HT1080 (cell line): ENCODE measurements around the gene AAR2. TPM values are rescaled to one million over a fixed set of nuclear protein-coding genes. Genes with fewer than 3 reads are reported as not detected.

Source experiments
- DNase-seq: peaks from one replicate; pipeline ENCODE4 v3.0.0-alpha.2; 2015; ENCODE audit warnings: low read depth
- polyA plus RNA-seq, 2 experiments: library from polyadenylated mRNA; depleted of rRNA; stranded (reverse); fragments of >200 nt; gene quantifications; 2 replicates each; pipeline ENCODE4 v1.2.3, GENCODE V29; 2015
- total RNA-seq: library from RNA; depleted of rRNA; stranded (reverse); fragments of >200 nt; shearing (Covaris generic); gene quantifications from 2 replicates; pipeline ENCODE4 v1.2.3, GENCODE V29; 2014; rRNA removed

AAR2 gene
- 34.5 and 50.1 TPM in 2 replicates for total RNA-seq
- 25.3 and 27.3 TPM in 2 replicates for polyA plus RNA-seq (2015; cell fraction: cytosol; rRNA removed)
- polyA plus RNA-seq (2015; cell fraction: nucleus; rRNA removed) = 35.4 and 39.0 TPM in 2 replicates

GRCh38 chr20:36235892-36236785 lies at the start of gene AAR2:
Gene AAR2, plus strand, starts transcription at chr20:36236478. Its CDS starts 3,391 bp downstream, at chr20:36239869.
- peak; percentile 68 for DNase-seq

GRCh38 chr20:36193977-36194712 lies 42.1 kb upstream of the AAR2 start:
- no peak for DNase-seq

GRCh38 chr20:36196676-36197075 lies 39.6 kb upstream of the AAR2 start:
- DNase-seq = no peak

GRCh38 chr20:36197271-36197670 lies 39.0 kb upstream of the AAR2 start:
- DNase-seq = peak; percentile 10

- peak; percentile 71 for DNase-seq
Observed at GRCh38 chr20:36199345-36200257, 36.7 kb upstream of the AAR2 start.

GRCh38 chr20:36200451-36200850 lies 35.8 kb upstream of the AAR2 start:
- no peak for DNase-seq

GRCh38 chr20:36201198-36201597 lies 35.1 kb upstream of the AAR2 start:
- no peak for DNase-seq

GRCh38 chr20:36202891-36203338 lies 33.4 kb upstream of the AAR2 start:
- DNase-seq = peak; percentile 58

GRCh38 chr20:36203861-36204260 lies 32.4 kb upstream of the AAR2 start:
- DNase-seq = no peak

GRCh38 chr20:36205026-36205425 lies 31.3 kb upstream of the AAR2 start:
- DNase-seq = no peak

GRCh38 chr20:36206068-36206467 lies 30.2 kb upstream of the AAR2 start:
- DNase-seq = no peak

GRCh38 chr20:36206641-36207040 lies 29.6 kb upstream of the AAR2 start:
- no peak for DNase-seq

GRCh38 chr20:36207602-36208001 lies 28.7 kb upstream of the AAR2 start:
- DNase-seq = no peak

GRCh38 chr20:36208257-36208656 lies 28.0 kb upstream of the AAR2 start:
- DNase-seq = no peak

GRCh38 chr20:36210436-36211021 lies 25.7 kb upstream of the AAR2 start:
- DNase-seq = no peak

GRCh38 chr20:36213362-36213761 lies 22.9 kb upstream of the AAR2 start:
- DNase-seq = no peak

GRCh38 chr20:36214684-36215256 lies 21.5 kb upstream of the AAR2 start:
- no peak for DNase-seq

GRCh38 chr20:36215778-36216177 lies 20.5 kb upstream of the AAR2 start:
- no peak for DNase-seq

- no peak for DNase-seq
Observed at GRCh38 chr20:36216314-36217025, 19.8 kb upstream of the AAR2 start.

- DNase-seq = no peak
Observed at GRCh38 chr20:36217226-36217625, 19.1 kb upstream of the AAR2 start.
